IMR-90 (cell line): Measurements from ENCODE around the gene NRIP1. TPM values are rescaled to one million over a fixed set of nuclear protein-coding genes. Genes with fewer than 3 reads are reported as not detected.

ENCODE experiments used
- ATAC-seq: fragments of 200-7000 bp; cut with Tn5 transposase; 2 replicates; pipeline ENCODE4 v1.9.1; 2020; ENCODE audit warnings: low read depth, mild to moderate bottlenecking, moderate library complexity
- BruUV-seq: library from RNA; stranded (reverse); fragments of 400-500 nt; replicated peaks from 2 replicates; lab custom pipeline; 2021; lab: Mats Ljungman, UMichigan
- CTCF ChIA-PET: fragments of 300-600 bp; formaldehyde crosslinking; extraction: SDS; loops from one replicate; lab custom pipeline; 2021; ENCODE audit warnings: antibody characterized with exemption; lab: Yijun Ruan, JAX
- POLR2A ChIA-PET: fragments of 300-600 bp; sonication (Branson Sonifier 250); formaldehyde crosslinking; loops from one replicate; lab custom pipeline; 2022; ENCODE audit warnings: antibody characterized with exemption; ENCODE audit not compliant: unreplicated experiment; lab: Charles Lee
- DNase-seq: peaks from one replicate; pipeline ENCODE4 v3.0.0; 2013
- H2AFZ ChIP-seq: replicated peaks from 2 replicates; pipeline ENCODE3; 2013; ENCODE audit warnings: low read length, mild to moderate bottlenecking; ENCODE audit not compliant: poor library complexity
- H2AK5ac ChIP-seq: 2 replicates; pipeline ENCODE4 v1.6.1; 2013; ENCODE audit warnings: low read depth, low read length, inconsistent platforms
- H2AK9ac ChIP-seq: replicated peaks from 2 replicates; pipeline ENCODE3; 2013; ENCODE audit warnings: mild to moderate bottlenecking, low read depth, low read length, moderate library complexity; ENCODE audit not compliant: poor library complexity
- H2BK120ac ChIP-seq: 2 replicates; pipeline ENCODE4 v1.6.1; 2013; ENCODE audit warnings: low read depth, low read length, inconsistent platforms
- H2BK15ac ChIP-seq: 3 replicates; pipeline ENCODE4 v1.6.1; 2013; ENCODE audit warnings: low read depth, low read length, inconsistent platforms
- H2BK20ac ChIP-seq: 2 replicates; pipeline ENCODE4 v1.6.1; 2013; ENCODE audit warnings: low read depth, mild to moderate bottlenecking, inconsistent platforms, low read length, moderate library complexity
- H2BK5ac ChIP-seq: 2 replicates; pipeline ENCODE4 v1.6.1; 2013; ENCODE audit warnings: mild to moderate bottlenecking, low read depth, low read length, inconsistent platforms; ENCODE audit not compliant: poor library complexity, severe bottlenecking
- H3K14ac ChIP-seq: replicated peaks from 2 replicates; pipeline ENCODE4 v1.6.1; 2013; ENCODE audit warnings: low read depth, low read length, inconsistent platforms
- H3K18ac ChIP-seq: 2 replicates; pipeline ENCODE4 v1.6.1; 2013; ENCODE audit warnings: low read depth, low read length, control low read depth
- H3K23ac ChIP-seq: 2 replicates; pipeline ENCODE4 v1.6.1; 2013; ENCODE audit warnings: low read depth, low read length, inconsistent platforms
- H3K27ac ChIP-seq: 2 replicates; pipeline ENCODE4 v1.5.1; 2013; ENCODE audit warnings: mild to moderate bottlenecking, control low read depth, low read length; ENCODE audit not compliant: insufficient read depth
- H3K27me3 ChIP-seq: 2 replicates; pipeline ENCODE4 v1.6.1; 2013; ENCODE audit warnings: low read length; ENCODE audit not compliant: control insufficient read depth, insufficient read depth
- H3K36me3 ChIP-seq: 2 replicates; pipeline ENCODE4 v1.6.1; 2013; ENCODE audit warnings: low read length, mixed read lengths; ENCODE audit not compliant: control insufficient read depth, insufficient read depth
- H3K4ac ChIP-seq: 2 replicates; pipeline ENCODE4 v1.6.1; 2013; ENCODE audit warnings: low read depth, low read length, inconsistent platforms
- H3K4me1 ChIP-seq: 2 replicates; pipeline ENCODE4 v1.6.1; 2013; ENCODE audit warnings: low read length, mixed read lengths; ENCODE audit not compliant: control insufficient read depth, insufficient read depth
- H3K4me2 ChIP-seq: 2 replicates; pipeline ENCODE4 v1.6.1; 2013; ENCODE audit warnings: low read depth, mild to moderate bottlenecking, control low read depth, low read length, moderate library complexity
- H3K4me3 ChIP-seq: 2 replicates; pipeline ENCODE4 v1.5.1; 2013; ENCODE audit warnings: low read depth, mild to moderate bottlenecking, control low read depth, low read length, moderate library complexity; ENCODE audit not compliant: insufficient read depth
- H3K56ac ChIP-seq: 2 replicates; pipeline ENCODE4 v1.6.1; 2013; ENCODE audit warnings: low read length, inconsistent platforms; ENCODE audit not compliant: insufficient read depth; ENCODE audit errors: extremely low read depth
- H3K79me1 ChIP-seq, 2 experiments: 2 replicates each; pipeline ENCODE4 v1.6.1; 2013; ENCODE audit warnings: low read length in 2 of 2, inconsistent platforms in 1 of 2, low read depth in 1 of 2
- H3K9ac ChIP-seq: 2 replicates; pipeline ENCODE4 v1.6.1; 2013; ENCODE audit warnings: low read depth, low read length, control low read depth
- H3K9me1 ChIP-seq: 2 replicates; pipeline ENCODE4 v1.6.1; 2013; ENCODE audit warnings: low read length, inconsistent platforms; ENCODE audit not compliant: insufficient read depth
- H3K9me3 ChIP-seq: 2 replicates; pipeline ENCODE4 v1.6.1; 2013; ENCODE audit warnings: low read length; ENCODE audit not compliant: control insufficient read depth, insufficient read depth
- H4K20me1 ChIP-seq: 2 replicates; pipeline ENCODE4 v1.6.1; 2013; ENCODE audit warnings: low read length, inconsistent platforms; ENCODE audit not compliant: insufficient read depth
- H4K5ac ChIP-seq: 2 replicates; pipeline ENCODE4 v1.6.1; 2013; ENCODE audit warnings: mild to moderate bottlenecking, low read depth, low read length, control low read depth
- H4K8ac ChIP-seq, 2 experiments: 2 replicates each; pipeline ENCODE4 v1.6.1; 2013; ENCODE audit warnings: low read depth in 2 of 2, low read length in 2 of 2, control low read depth in 1 of 2, inconsistent platforms in 1 of 2
- H4K91ac ChIP-seq: 2 replicates; pipeline ENCODE4 v1.6.1; 2013; ENCODE audit warnings: low read depth, low read length, inconsistent platforms; ENCODE audit not compliant: insufficient read depth
- BHLHE40 ChIP-seq: fragments of 150-350 bp; IDR thresholded peaks from 2 replicates; pipeline ENCODE4 v1.6.1; 2016; ENCODE audit warnings: mild to moderate bottlenecking, low read depth, low read length
- CEBPB ChIP-seq: IDR thresholded peaks from 2 replicates; pipeline ENCODE4 v1.6.1; 2012; ENCODE audit warnings: low read depth, low read length, improper control_type of control experiment
- CHD1 ChIP-seq: IDR thresholded peaks from 2 replicates; pipeline ENCODE4 v1.6.1; 2012; ENCODE audit warnings: low read depth, low read length, improper control_type of control experiment
- MAFK ChIP-seq: IDR thresholded peaks from 2 replicates; pipeline ENCODE4 v1.6.1; 2012; ENCODE audit warnings: low read depth, low read length, improper control_type of control experiment
- MAZ ChIP-seq: IDR thresholded peaks from 2 replicates; pipeline ENCODE4 v1.6.1; 2012; ENCODE audit warnings: low read depth, mild to moderate bottlenecking, low read length, improper control_type of control experiment, moderate library complexity, borderline replicate concordance
- MXI1 ChIP-seq: IDR thresholded peaks from 2 replicates; pipeline ENCODE4 v1.6.1; 2012; ENCODE audit warnings: low read depth, mild to moderate bottlenecking, low read length, moderate library complexity, borderline replicate concordance
- NFE2L2 ChIP-seq: fragments of 150-350 bp; IDR thresholded peaks from 2 replicates; pipeline ENCODE4 v1.6.1; 2016; ENCODE audit warnings: low read depth, mild to moderate bottlenecking, low read length
- POLR2A ChIP-seq: IDR thresholded peaks from 2 replicates; pipeline ENCODE4 v1.6.1; 2012; ENCODE audit warnings: mild to moderate bottlenecking, low read depth, low read length
- RAD21 ChIP-seq: IDR thresholded peaks from 2 replicates; pipeline ENCODE4 v1.6.1; 2012; ENCODE audit warnings: low read length, improper control_type of control experiment
- RCOR1 ChIP-seq: IDR thresholded peaks from 2 replicates; pipeline ENCODE4 v1.6.1; 2012; ENCODE audit warnings: mild to moderate bottlenecking, low read length, improper control_type of control experiment; ENCODE audit not compliant: insufficient replicate concordance
- SMC3 ChIP-seq: fragments of 150-350 bp; IDR thresholded peaks from 2 replicates; pipeline ENCODE4 v1.6.1; 2016; ENCODE audit warnings: low read depth, mild to moderate bottlenecking, antibody characterized with exemption, low read length, moderate library complexity
- WGBS, 2 experiments: methylation state at CpG; one replicate each; pipeline versions ENCODE4 v1.1.5 to v1.1.7; 2013; ENCODE audit warnings: missing lambda C conversion rate in 2 of 2; ENCODE audit not compliant: insufficient read length in 1 of 2; ENCODE audit errors: extremely low coverage in 2 of 2; 5-methylcytosine and 5-hydroxymethylcytosine counted together
- dilution Hi-C: fragments of 300-500 bp; cut with HindIII; formaldehyde crosslinking; loops from one replicate; pipeline ENCODE4 v1.14.3; 2018; ENCODE audit warnings: low sequenced_read_pairs; ENCODE audit not compliant: unreplicated experiment
- in situ Hi-C: fragments of 300-500 bp; cut with MboI; formaldehyde crosslinking; loops from 3 replicates; pipeline ENCODE4 v1.14.3; 2019; ENCODE audit warnings: low sequenced_read_pairs, inconsistent platforms, mixed read lengths
- intact Hi-C: fragments of 100-400 bp; cut with micrococcal nuclease; formaldehyde crosslinking; loops from 2 replicates; pipeline ENCODE4 v1.10.0; 2022
- polyA plus RNA-seq, 3 experiments: library from polyadenylated mRNA; depleted of rRNA; stranded (reverse); fragments of >200 nt; gene quantifications; 2 replicates each; pipeline ENCODE4 v1.2.3, GENCODE V29; 2012; ENCODE audit warnings: low replicate concordance in 1 of 3
- total RNA-seq: library from RNA; depleted of rRNA; stranded (reverse); fragments of >200 nt; gene quantifications from 2 replicates; pipeline ENCODE4 v1.2.3, GENCODE V29; 2012
- TF ChIP-seq, protein P1 (sequence below): conservative IDR thresholded peaks from 2 replicates; pipeline ENCODE4 v1.5.1; 2012; ENCODE audit warnings: mild to moderate bottlenecking, low read depth, low read length, improper control_type of control experiment
- TF ChIP-seq, protein P2 (sequence below): fragments of 150-350 bp; IDR thresholded peaks from 2 replicates; pipeline ENCODE4 v1.6.1; 2016; ENCODE audit warnings: low read depth, mild to moderate bottlenecking, low read length, moderate library complexity, borderline replicate concordance
- TF ChIP-seq, protein P3 (sequence below): fragments of 150-350 bp; IDR thresholded peaks from 2 replicates; pipeline ENCODE4 v1.6.1; 2017; ENCODE audit warnings: mild to moderate bottlenecking, antibody characterized with exemption, low read length, low read depth

The NRIP1 gene
- total and polyA plus RNA-seq, 2 of the 4 experiments (the other 2 are of a cell fraction), result 9.6 to 73.8 TPM

DNA sequence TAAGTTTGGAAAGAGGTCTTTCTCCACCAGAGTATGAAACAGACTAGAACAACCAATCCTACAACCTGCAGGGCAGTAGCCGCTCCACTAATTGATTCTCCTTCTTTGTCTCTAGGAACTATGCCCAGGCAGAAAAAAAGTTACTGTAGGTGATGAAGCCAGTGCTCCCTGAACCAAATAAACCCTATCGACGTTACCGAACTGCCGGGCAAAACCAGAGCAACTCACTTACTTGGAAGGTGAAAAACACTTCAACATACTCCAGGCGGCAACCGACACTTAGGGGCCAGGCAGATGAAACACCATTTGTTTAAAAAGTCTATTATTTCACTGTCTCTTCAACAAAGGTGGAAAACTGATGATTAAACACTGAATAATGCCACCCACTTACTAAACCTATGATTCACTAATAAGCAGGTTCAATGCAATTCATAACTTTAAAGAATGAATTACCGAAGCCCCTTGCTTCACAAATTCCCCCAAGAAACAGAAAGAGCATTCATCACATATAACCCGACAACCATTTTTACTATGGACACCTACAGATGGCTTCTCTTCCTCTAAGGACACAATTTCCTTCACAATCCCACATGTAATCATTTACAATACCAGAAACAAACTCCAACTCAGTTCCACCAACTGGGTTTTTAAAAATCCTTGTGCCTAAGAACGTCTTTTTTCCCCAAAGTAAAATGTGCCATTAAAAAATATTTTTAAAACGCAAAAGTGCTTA, 1.6 kb downstream of the NRIP1 start:
- H4K20me1 ChIP-seq, result peaks cover 37% of the 10 kb centered on the region; the same call in 1 of the 2 replicates
- in situ Hi-C loops (loop anchor here (10.0 kb wide), 1 partner anchor 188 kb away; no protein-coding TSS in a partner anchor), intact Hi-C loops (loop anchor here (2.0 to 5.0 kb wide), 3 partner anchors 52 to 146 kb away; no protein-coding TSS in a partner anchor), dilution Hi-C loops (no loop called here)
- 0% methylated on average over 1 of the region's 11 CpGs; no CpG with 5 or more reads in 1 of the 2 experiments for WGBS, 2 experiments
- H3K27ac ChIP-seq, result peak overlapping the region; percentile 94
- H3K9me1 ChIP-seq, result no peaks in the 10 kb centered on the region
- no peak overlapping the region for H2AK9ac ChIP-seq
- DNase-seq (peak; percentile 18), ATAC-seq (no peak)
- peak overlapping the region; percentile 97 for H3K14ac ChIP-seq
- H3K4me1 ChIP-seq, result no peaks in the 10 kb centered on the region; the same call in 1 of the 2 replicates
- peak overlapping the region; percentile 92 for H3K56ac ChIP-seq
- no peak overlapping the region; the same call in 1 of the 2 replicates for H2BK20ac ChIP-seq
- peak overlapping the region; percentile 99 for H3K4me3 ChIP-seq
- H2BK15ac ChIP-seq, result peak overlapping the region; percentile 17
- H3K9ac ChIP-seq, result peak overlapping the region; percentile 99
- peak overlapping the region; percentile 73 for H3K4ac ChIP-seq
- no peak overlapping the region for H2AK5ac ChIP-seq
- TSS peak; percentile 38 for BruUV-seq
- H3K18ac ChIP-seq, result peak overlapping the region; percentile 89
- H2BK5ac ChIP-seq, result peak overlapping the region; percentile 90
- H2AFZ ChIP-seq, result no peak overlapping the region
- ChIA-PET CTCF (no interaction called here), POLR2A (no interaction called here)
- H3K36me3 ChIP-seq, result no peaks in the 10 kb centered on the region
- no peaks in the 10 kb centered on the region for H3K9me3 ChIP-seq
- peak overlapping the region; percentile 60 for H3K23ac ChIP-seq
- H3K79me1 ChIP-seq, result peaks cover 0 to 6% of the 10 kb centered on the region in 2 experiments; a peak in 1 of 4 replicates
- peak overlapping the region; percentile 68 to 72; a peak in 3 of 4 replicates for H4K8ac ChIP-seq
- peak overlapping the region; percentile 66 for H2BK120ac ChIP-seq
- no peaks in the 10 kb centered on the region for H3K27me3 ChIP-seq
- peak overlapping the region; percentile 79 for H4K91ac ChIP-seq
- H4K5ac ChIP-seq, result peak overlapping the region; percentile 81; the same call in 1 of the 2 replicates
- peak overlapping the region; percentile 71 for H3K4me2 ChIP-seq
- TF ChIP-seq NFE2L2, result no peak
- TF ChIP-seq, protein P1, sequence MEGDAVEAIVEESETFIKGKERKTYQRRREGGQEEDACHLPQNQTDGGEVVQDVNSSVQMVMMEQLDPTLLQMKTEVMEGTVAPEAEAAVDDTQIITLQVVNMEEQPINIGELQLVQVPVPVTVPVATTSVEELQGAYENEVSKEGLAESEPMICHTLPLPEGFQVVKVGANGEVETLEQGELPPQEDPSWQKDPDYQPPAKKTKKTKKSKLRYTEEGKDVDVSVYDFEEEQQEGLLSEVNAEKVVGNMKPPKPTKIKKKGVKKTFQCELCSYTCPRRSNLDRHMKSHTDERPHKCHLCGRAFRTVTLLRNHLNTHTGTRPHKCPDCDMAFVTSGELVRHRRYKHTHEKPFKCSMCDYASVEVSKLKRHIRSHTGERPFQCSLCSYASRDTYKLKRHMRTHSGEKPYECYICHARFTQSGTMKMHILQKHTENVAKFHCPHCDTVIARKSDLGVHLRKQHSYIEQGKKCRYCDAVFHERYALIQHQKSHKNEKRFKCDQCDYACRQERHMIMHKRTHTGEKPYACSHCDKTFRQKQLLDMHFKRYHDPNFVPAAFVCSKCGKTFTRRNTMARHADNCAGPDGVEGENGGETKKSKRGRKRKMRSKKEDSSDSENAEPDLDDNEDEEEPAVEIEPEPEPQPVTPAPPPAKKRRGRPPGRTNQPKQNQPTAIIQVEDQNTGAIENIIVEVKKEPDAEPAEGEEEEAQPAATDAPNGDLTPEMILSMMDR, result no peak
- no peak for TF ChIP-seq SMC3
- TF ChIP-seq RCOR1, result no peak
- no peak for TF ChIP-seq MAFK
- no peak for TF ChIP-seq CHD1
- TF ChIP-seq, protein P2, sequence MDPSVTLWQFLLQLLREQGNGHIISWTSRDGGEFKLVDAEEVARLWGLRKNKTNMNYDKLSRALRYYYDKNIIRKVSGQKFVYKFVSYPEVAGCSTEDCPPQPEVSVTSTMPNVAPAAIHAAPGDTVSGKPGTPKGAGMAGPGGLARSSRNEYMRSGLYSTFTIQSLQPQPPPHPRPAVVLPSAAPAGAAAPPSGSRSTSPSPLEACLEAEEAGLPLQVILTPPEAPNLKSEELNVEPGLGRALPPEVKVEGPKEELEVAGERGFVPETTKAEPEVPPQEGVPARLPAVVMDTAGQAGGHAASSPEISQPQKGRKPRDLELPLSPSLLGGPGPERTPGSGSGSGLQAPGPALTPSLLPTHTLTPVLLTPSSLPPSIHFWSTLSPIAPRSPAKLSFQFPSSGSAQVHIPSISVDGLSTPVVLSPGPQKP, result no peak
- TF ChIP-seq BHLHE40, result no peak
- no peak for TF ChIP-seq MXI1
- no peak for TF ChIP-seq MAZ
- TF ChIP-seq, protein P3, sequence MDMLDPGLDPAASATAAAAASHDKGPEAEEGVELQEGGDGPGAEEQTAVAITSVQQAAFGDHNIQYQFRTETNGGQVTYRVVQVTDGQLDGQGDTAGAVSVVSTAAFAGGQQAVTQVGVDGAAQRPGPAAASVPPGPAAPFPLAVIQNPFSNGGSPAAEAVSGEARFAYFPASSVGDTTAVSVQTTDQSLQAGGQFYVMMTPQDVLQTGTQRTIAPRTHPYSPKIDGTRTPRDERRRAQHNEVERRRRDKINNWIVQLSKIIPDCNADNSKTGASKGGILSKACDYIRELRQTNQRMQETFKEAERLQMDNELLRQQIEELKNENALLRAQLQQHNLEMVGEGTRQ, result no peak
- TF ChIP-seq CEBPB, result no peak
- no peak for TF ChIP-seq RAD21
- no peak for TF ChIP-seq POLR2A
